ENCODE results near the gene LIMS2.

DNA sequence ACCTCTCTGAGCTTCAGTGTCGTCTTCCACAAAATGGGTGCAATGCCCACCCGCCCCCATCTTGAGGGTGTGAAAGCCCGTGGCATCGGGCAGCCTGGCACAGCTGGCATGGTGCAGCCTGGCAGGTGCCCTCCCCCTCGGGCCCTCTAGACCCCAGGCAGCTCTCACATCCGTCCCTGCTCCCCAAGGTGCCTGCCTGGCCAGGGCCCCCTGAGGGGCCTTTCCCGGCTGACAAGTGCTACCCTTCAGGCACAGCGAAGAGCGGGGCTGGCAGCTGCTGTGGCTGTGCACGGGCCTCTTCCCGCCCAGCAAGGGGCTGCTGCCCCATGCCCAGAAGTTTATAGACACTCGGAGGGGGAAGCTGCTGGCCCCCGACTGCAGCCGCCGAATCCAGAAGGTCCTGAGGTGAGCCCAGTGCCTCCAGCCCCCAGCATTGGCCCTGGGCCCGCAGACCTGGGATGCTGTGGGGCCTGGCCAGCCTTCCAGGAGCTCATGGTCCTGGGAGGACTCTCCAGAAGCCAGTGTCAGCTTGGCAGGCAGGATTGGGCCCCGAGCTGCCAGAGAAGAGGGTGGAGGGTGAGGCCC, 43.2 kb downstream of the LIMS2 start:
- TF ChIP-seq, protein P1, sequence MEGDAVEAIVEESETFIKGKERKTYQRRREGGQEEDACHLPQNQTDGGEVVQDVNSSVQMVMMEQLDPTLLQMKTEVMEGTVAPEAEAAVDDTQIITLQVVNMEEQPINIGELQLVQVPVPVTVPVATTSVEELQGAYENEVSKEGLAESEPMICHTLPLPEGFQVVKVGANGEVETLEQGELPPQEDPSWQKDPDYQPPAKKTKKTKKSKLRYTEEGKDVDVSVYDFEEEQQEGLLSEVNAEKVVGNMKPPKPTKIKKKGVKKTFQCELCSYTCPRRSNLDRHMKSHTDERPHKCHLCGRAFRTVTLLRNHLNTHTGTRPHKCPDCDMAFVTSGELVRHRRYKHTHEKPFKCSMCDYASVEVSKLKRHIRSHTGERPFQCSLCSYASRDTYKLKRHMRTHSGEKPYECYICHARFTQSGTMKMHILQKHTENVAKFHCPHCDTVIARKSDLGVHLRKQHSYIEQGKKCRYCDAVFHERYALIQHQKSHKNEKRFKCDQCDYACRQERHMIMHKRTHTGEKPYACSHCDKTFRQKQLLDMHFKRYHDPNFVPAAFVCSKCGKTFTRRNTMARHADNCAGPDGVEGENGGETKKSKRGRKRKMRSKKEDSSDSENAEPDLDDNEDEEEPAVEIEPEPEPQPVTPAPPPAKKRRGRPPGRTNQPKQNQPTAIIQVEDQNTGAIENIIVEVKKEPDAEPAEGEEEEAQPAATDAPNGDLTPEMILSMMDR (IDR thresholded peaks at IDR 0.05): no peak
- no peak for TF ChIP-seq EP300 (IDR thresholded peaks at IDR 0.05; ENCODE audit: low read depth)

All from transverse colon (tissue), 3 donors.